HEK293T (cell line): Measurements from ENCODE around the gene TMUB2.
"Not testable (repeated sequence)": the region's sequence is repeated elsewhere in the genome, so short reads cannot be mapped to it uniquely, and the experiment has no call there.

ENCODE experiments used
- CTCF ChIA-PET: fragments of 350-600 bp; formaldehyde crosslinking; extraction: SDS; loops from one replicate; lab custom pipeline; 2021; ENCODE audit warnings: antibody characterized with exemption, inconsistent platforms; lab: Yijun Ruan, JAX
- POLR2A ChIA-PET: fragments of 350-600 bp; formaldehyde crosslinking; extraction: SDS; loops from one replicate; lab custom pipeline; 2020; ENCODE audit warnings: antibody characterized with exemption, inconsistent platforms; lab: Yijun Ruan, JAX
- DNase-seq: peaks from one replicate; pipeline ENCODE4 v3.0.0; 2012; ENCODE audit warnings: mixed read lengths; ENCODE audit errors: extremely low spot score
- ARNT ChIP-seq: fragments of 450-650 bp; IDR thresholded peaks from 2 replicates; pipeline ENCODE4 v1.6.1; 2017; ENCODE audit warnings: mild to moderate bottlenecking
- BHLHE40 ChIP-seq: fragments of 450-650 bp; IDR thresholded peaks from 2 replicates; pipeline ENCODE4 v1.6.1; 2016; ENCODE audit warnings: mild to moderate bottlenecking, moderate library complexity, borderline replicate concordance
- CTBP1 ChIP-seq: fragments of 450-650 bp; IDR thresholded peaks from 2 replicates; pipeline ENCODE4 v1.6.1; 2016; ENCODE audit warnings: borderline replicate concordance
- ELF4 ChIP-seq: fragments of 450-650 bp; IDR thresholded peaks from 2 replicates; pipeline ENCODE4 v1.6.1; 2017; ENCODE audit warnings: antibody characterized with exemption
- FOXA1 ChIP-seq: fragments of 450-650 bp; IDR thresholded peaks from 2 replicates; pipeline ENCODE4 v1.6.1; 2016; ENCODE audit warnings: mild to moderate bottlenecking
- FOXK2 ChIP-seq: fragments of 450-650 bp; IDR thresholded peaks from 2 replicates; pipeline ENCODE4 v1.6.1; 2016; ENCODE audit warnings: mild to moderate bottlenecking
- FOXM1 ChIP-seq: fragments of 450-650 bp; IDR thresholded peaks from 2 replicates; pipeline ENCODE4 v1.6.1; 2017; ENCODE audit warnings: mild to moderate bottlenecking, borderline replicate concordance
- HDGF ChIP-seq: fragments of 450-650 bp; IDR thresholded peaks from 2 replicates; pipeline ENCODE4 v1.6.1; 2017; ENCODE audit warnings: antibody characterized with exemption, borderline replicate concordance
- L3MBTL2 ChIP-seq: fragments of 450-650 bp; conservative IDR thresholded peaks from 2 replicates; pipeline ENCODE4 v1.6.1; 2016; ENCODE audit warnings: mild to moderate bottlenecking
- LEF1 ChIP-seq: fragments of 450-650 bp; IDR thresholded peaks from 2 replicates; pipeline ENCODE4 v1.6.1; 2017; ENCODE audit warnings: mild to moderate bottlenecking, borderline replicate concordance
- NFRKB ChIP-seq: fragments of 450-650 bp; IDR thresholded peaks from 2 replicates; pipeline ENCODE4 v1.6.1; 2016; ENCODE audit warnings: mild to moderate bottlenecking, moderate library complexity
- SP1 ChIP-seq: fragments of 450-650 bp; IDR thresholded peaks from 2 replicates; pipeline ENCODE4 v1.6.1; 2017
- SUZ12 ChIP-seq: fragments of 450-650 bp; IDR thresholded peaks from 2 replicates; pipeline ENCODE4 v1.6.1; 2016; ENCODE audit warnings: mild to moderate bottlenecking
- TARDBP ChIP-seq: fragments of 450-650 bp; IDR thresholded peaks from 2 replicates; pipeline ENCODE4 v1.6.1; 2016
- ZNF384 ChIP-seq: fragments of 450-650 bp; IDR thresholded peaks from 2 replicates; pipeline ENCODE4 v1.6.1; 2016
- TF ChIP-seq, protein P1 (sequence below): fragments of 450-650 bp; IDR thresholded peaks from 2 replicates; pipeline ENCODE4 v1.6.1; 2016

Gene TMUB2

GRCh38 chr17:44233582-44233981 is 46.8 kb downstream of the TMUB2 start:
- no peak for TF ChIP-seq HDGF
- TF ChIP-seq CTBP1, result no peak
- no peak for TF ChIP-seq L3MBTL2
- no peak for TF ChIP-seq SUZ12
- no peak for TF ChIP-seq NFRKB
- TF ChIP-seq TARDBP, result no peak
- no peak for TF ChIP-seq ARNT
- TF ChIP-seq FOXK2, result no peak
- TF ChIP-seq FOXM1, result no peak
- no peak for TF ChIP-seq ZNF384
- TF ChIP-seq, protein P1, sequence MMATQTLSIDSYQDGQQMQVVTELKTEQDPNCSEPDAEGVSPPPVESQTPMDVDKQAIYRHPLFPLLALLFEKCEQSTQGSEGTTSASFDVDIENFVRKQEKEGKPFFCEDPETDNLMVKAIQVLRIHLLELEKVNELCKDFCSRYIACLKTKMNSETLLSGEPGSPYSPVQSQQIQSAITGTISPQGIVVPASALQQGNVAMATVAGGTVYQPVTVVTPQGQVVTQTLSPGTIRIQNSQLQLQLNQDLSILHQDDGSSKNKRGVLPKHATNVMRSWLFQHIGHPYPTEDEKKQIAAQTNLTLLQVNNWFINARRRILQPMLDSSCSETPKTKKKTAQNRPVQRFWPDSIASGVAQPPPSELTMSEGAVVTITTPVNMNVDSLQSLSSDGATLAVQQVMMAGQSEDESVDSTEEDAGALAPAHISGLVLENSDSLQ, result no peak
- no peak for TF ChIP-seq BHLHE40
- no peak for TF ChIP-seq FOXA1
- TF ChIP-seq SP1, result no peak
- no peak for DNase-seq
- POLR2A ChIA-PET, result no interaction called here
- CTCF ChIA-PET, result no interaction called here

- ChIA-PET POLR2A (no interaction called here), CTCF (no interaction called here)
- TF ChIP-seq, protein P1, result no peak
- TF ChIP-seq FOXM1 (no peak), ARNT (no peak), HDGF (no peak), FOXA1 (no peak), CTBP1 (no peak), ELF4 (no peak), ZNF384 (no peak), LEF1 (no peak), FOXK2 (no peak), NFRKB (no peak)
- DNase-seq, result no peak
These were observed 48.8 kb downstream of the TMUB2 start for GRCh38 chr17:44235583-44235936.

DNA sequence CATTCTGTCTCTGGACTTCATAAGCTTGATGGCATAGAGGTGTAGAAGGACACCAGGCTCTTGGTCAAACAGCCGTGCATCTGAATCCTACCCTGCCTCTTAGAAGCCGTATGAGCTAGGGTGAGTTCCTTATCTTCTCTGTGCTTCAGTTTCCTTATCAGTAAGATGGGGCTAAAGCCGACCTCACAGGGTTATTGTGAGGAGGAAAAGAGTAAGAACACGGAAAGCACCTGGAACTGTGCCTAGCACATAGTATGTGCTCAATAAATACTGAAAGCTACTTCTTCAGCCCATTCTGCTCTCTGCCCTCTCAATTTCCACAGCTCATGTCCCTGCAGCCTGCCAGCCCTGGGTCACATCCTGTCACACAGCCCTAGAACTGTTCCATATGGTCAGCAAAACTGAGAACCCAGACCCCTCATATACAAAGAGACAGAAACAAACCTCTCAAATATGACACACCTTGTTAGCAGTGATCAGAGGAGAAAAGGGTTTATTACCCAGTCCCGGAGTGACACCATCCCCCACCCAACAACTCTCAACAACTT is 49.7 kb downstream of the TMUB2 start:
- ChIA-PET CTCF (no interaction called here), POLR2A (no interaction called here)
- TF ChIP-seq SUZ12, result no peak
- no peak for TF ChIP-seq SP1
- TF ChIP-seq NFRKB, result no peak
- TF ChIP-seq, protein P1, result no peak
- TF ChIP-seq FOXM1, result no peak
- no peak for TF ChIP-seq FOXA1
- no peak for TF ChIP-seq L3MBTL2
- TF ChIP-seq FOXK2, result no peak
- no peak for TF ChIP-seq BHLHE40
- no peak for TF ChIP-seq ARNT
- no peak for TF ChIP-seq CTBP1
- TF ChIP-seq HDGF, result no peak
- TF ChIP-seq ELF4, result no peak
- TF ChIP-seq LEF1, result no peak
- TF ChIP-seq ZNF384, result no peak

GRCh38 chr17:44237886-44238285 is 51.1 kb downstream of the TMUB2 start:
- CTCF ChIA-PET, POLR2A ChIA-PET, DNase-seq: not testable (repeated sequence)

More for the DNA sequence above, 49.7 kb downstream of the TMUB2 start:
- DNase-seq, result no peak

DNA sequence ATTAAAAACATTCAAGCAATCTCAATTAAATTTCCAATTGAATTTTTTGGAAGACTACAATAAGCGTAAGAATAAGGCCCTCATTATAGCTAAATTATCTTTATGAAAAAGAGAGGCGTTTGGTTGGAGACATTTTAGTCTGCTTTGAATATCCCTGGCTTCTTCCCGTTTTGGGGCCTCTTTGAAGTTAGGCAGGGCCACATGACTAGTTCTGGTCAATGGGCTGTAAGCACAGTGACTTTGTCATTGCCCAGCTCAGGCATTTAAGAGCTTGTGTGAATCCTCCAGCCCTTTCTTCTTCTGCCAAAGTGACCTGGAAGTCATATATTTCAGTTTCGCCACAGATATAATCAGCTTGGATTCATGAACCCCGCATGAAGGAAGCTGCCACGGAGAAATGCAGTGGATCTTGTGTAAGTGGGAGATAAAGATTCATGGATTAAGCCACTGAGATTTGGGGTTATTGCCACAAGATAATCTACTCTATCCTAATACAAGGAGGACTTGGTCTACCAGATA is 54.4 kb downstream of the TMUB2 start:
- DNase-seq, result no peak
- no peak for TF ChIP-seq FOXA1
- TF ChIP-seq ARNT, result no peak
- no peak for TF ChIP-seq SP1
- ChIA-PET POLR2A (no interaction called here), CTCF (no interaction called here)
